WTC11 (cell line): Measurements from ENCODE around the gene GPC1. TPM values are rescaled to one million over a fixed set of nuclear protein-coding genes. Genes with fewer than 3 reads are reported as not detected.

Experiments
- ATAC-seq: fragments of 200-7000 bp; cut with Tn5 transposase; 2 replicates; pipeline ENCODE4 v1.10.0; 2021; ENCODE audit warnings: mild to moderate bottlenecking, moderate library complexity
- CTCF ChIA-PET: fragments of 300-600 bp; sonication (Branson Sonifier 250); formaldehyde crosslinking; loops from one replicate; lab custom pipeline; 2021; ENCODE audit warnings: antibody characterized with exemption; lab: Charles Lee
- POLR2A ChIA-PET: fragments of 350-600 bp; sonication (Branson Sonifier 250); formaldehyde crosslinking; loops from one replicate; lab custom pipeline; 2021; ENCODE audit warnings: antibody characterized with exemption; lab: Charles Lee
- DNase-seq: peaks from one replicate; pipeline ENCODE4 v3.0.0; 2021; ENCODE audit warnings: low spot score
- H3K27ac Mint-ChIP-seq: 2 replicates; pipeline ENCODE4 v1.8.0; 2021; ENCODE audit warnings: mixed read lengths
- H3K27me3 Mint-ChIP-seq: 2 replicates; pipeline ENCODE4 v1.8.0; 2021; ENCODE audit warnings: low read depth, mild to moderate bottlenecking, moderate library complexity, mixed read lengths
- H3K36me3 Mint-ChIP-seq: 2 replicates; pipeline ENCODE4 v1.8.0; 2021; ENCODE audit warnings: mixed read lengths
- H3K4me1 Mint-ChIP-seq: 2 replicates; pipeline ENCODE4 v1.8.0; 2022; ENCODE audit warnings: mixed read lengths
- H3K4me3 Mint-ChIP-seq: 2 replicates; pipeline ENCODE4 v1.8.0; 2021; ENCODE audit warnings: mild to moderate bottlenecking, moderate library complexity, mixed read lengths
- H3K9me3 Mint-ChIP-seq: 2 replicates; pipeline ENCODE4 v1.8.0; 2021; ENCODE audit warnings: mixed read lengths
- ATF3 ChIP-seq: sonication (generic); formaldehyde crosslinking; conservative IDR thresholded peaks from 2 replicates; pipeline ENCODE4 v1.8.1; 2022; ENCODE audit warnings: mild to moderate bottlenecking, missing genetic modification reagents
- E2F4 ChIP-seq: sonication (generic); formaldehyde crosslinking; IDR thresholded peaks from 2 replicates; pipeline ENCODE4 v1.8.1; 2022; ENCODE audit warnings: low read depth, mild to moderate bottlenecking, moderate library complexity, missing genetic modification reagents, borderline replicate concordance
- GTF2I ChIP-seq: fragments of 250-450 bp; sonication (Bioruptor Pico); conservative IDR thresholded peaks from 2 replicates; pipeline ENCODE4 v1.4.0; 2021; ENCODE audit warnings: mild to moderate bottlenecking
- HMGA2 ChIP-seq: fragments of 250-450 bp; sonication (Bioruptor Pico); IDR thresholded peaks from 2 replicates; pipeline ENCODE4 v1.4.0; 2021; ENCODE audit warnings: mild to moderate bottlenecking, moderate library complexity
- MLX ChIP-seq: sonication (generic); formaldehyde crosslinking; IDR thresholded peaks from 2 replicates; pipeline ENCODE4 v1.8.1; 2023; ENCODE audit warnings: mild to moderate bottlenecking, missing genetic modification reagents, moderate library complexity
- RELA ChIP-seq: sonication (generic); formaldehyde crosslinking; IDR thresholded peaks from 2 replicates; pipeline ENCODE4 v1.8.1; 2022; ENCODE audit warnings: missing genetic modification reagents, mild to moderate bottlenecking, borderline replicate concordance
- TEAD4 ChIP-seq: sonication (generic); formaldehyde crosslinking; IDR thresholded peaks from 2 replicates; pipeline ENCODE4 v1.8.0; 2022; ENCODE audit warnings: mild to moderate bottlenecking, missing genetic modification reagents
- ZNF121 ChIP-seq: sonication (generic); formaldehyde crosslinking; IDR thresholded peaks from 2 replicates; pipeline ENCODE4 v1.8.0; 2023; ENCODE audit warnings: missing genetic modification reagents
- ZNF232 ChIP-seq: sonication (generic); formaldehyde crosslinking; IDR thresholded peaks from 2 replicates; pipeline ENCODE4 v1.8.0; 2022; ENCODE audit warnings: mild to moderate bottlenecking, missing genetic modification reagents
- ZNF396 ChIP-seq: fragments of 250-450 bp; sonication (Bioruptor Pico); IDR thresholded peaks from 2 replicates; pipeline ENCODE4 v1.8.0; 2021; ENCODE audit warnings: mild to moderate bottlenecking, moderate library complexity, borderline replicate concordance
- ZNF512 ChIP-seq: sonication (generic); formaldehyde crosslinking; IDR thresholded peaks from 2 replicates; pipeline ENCODE4 v1.8.1; 2022; ENCODE audit warnings: missing genetic modification reagents, borderline replicate concordance
- ZSCAN18 ChIP-seq: fragments of 250-450 bp; sonication (Bioruptor Pico); IDR thresholded peaks from 2 replicates; pipeline ENCODE4 v2.1.2; 2022; ENCODE audit warnings: mild to moderate bottlenecking, moderate library complexity
- total RNA-seq: library from RNA; stranded (reverse); gene quantifications from 3 replicates; pipeline ENCODE4 v1.2.3, GENCODE V29; 2021
- TF ChIP-seq, protein P1 (sequence below): fragments of 250-450 bp; sonication (Bioruptor Pico); IDR thresholded peaks from 2 replicates; pipeline ENCODE4 v1.9.0; 2021; ENCODE audit warnings: mild to moderate bottlenecking
- TF ChIP-seq, protein P2 (sequence below): fragments of 250-450 bp; sonication (Bioruptor Pico); IDR thresholded peaks from 2 replicates; pipeline ENCODE4 v1.9.0; 2021; ENCODE audit warnings: mild to moderate bottlenecking, borderline replicate concordance
- TF ChIP-seq, protein P3 (sequence below): fragments of 250-450 bp; sonication (Bioruptor Pico); IDR thresholded peaks from 2 replicates; pipeline ENCODE4 v1.9.0; 2021; ENCODE audit warnings: moderate library complexity, mild to moderate bottlenecking, inconsistent platforms, borderline replicate concordance

The GPC1 gene
- total RNA-seq, 1 experiment from 2014 or later = 41.5 TPM

DNA sequence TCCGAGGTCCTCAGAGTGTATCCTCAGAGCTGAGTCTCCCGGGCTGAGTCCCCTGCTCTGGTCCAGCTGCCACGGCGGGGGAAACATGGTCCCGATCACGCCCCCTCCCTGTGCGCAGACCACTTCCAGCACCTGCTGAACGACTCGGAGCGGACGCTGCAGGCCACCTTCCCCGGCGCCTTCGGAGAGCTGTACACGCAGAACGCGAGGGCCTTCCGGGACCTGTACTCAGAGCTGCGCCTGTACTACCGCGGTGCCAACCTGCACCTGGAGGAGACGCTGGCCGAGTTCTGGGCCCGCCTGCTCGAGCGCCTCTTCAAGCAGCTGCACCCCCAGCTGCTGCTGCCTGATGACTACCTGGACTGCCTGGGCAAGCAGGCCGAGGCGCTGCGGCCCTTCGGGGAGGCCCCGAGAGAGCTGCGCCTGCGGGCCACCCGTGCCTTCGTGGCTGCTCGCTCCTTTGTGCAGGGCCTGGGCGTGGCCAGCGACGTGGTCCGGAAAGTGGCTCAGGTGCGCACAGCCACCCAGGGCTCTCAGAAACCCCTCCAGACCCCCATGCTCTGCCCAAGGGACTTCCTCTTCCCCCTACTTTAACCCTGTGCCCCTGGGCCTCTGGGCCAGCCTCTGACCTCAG is 26.7 kb downstream of the GPC1 start:
- ATAC-seq = no peak
- no peak overlapping the region for H3K4me3 Mint-ChIP-seq
- ChIA-PET CTCF (no interaction called here), POLR2A (no interaction called here)
- H3K27me3 Mint-ChIP-seq = no peaks in the 10 kb centered on the region
- no peak overlapping the region for H3K27ac Mint-ChIP-seq
- peaks cover 7% of the 10 kb centered on the region; the same call in 1 of the 2 replicates for H3K36me3 Mint-ChIP-seq
- DNase-seq = peak; percentile 7
- peaks cover 8% of the 10 kb centered on the region for H3K4me1 Mint-ChIP-seq
- no peaks in the 10 kb centered on the region for H3K9me3 Mint-ChIP-seq
- TF ChIP-seq HMGA2 (CRISPR knock-in tag) (no peak), ZNF512 (CRISPR knock-in tag) (no peak), ATF3 (no peak), ZNF232 (CRISPR knock-in tag) (no peak), E2F4 (CRISPR knock-in tag) (no peak), ZNF121 (CRISPR knock-in tag) (no peak)

- ATAC-seq = no peak
- CTCF ChIA-PET = no interaction called here
- Mint-ChIP-seq H3K36me3 (peaks cover 7% of the 10 kb centered on the region; the same call in 1 of the 2 replicates), H3K4me1 (peaks cover 5% of the 10 kb centered on the region), H3K27me3 (no peaks in the 10 kb centered on the region), H3K27ac (no peak overlapping the region), H3K9me3 (no peaks in the 10 kb centered on the region), H3K4me3 (no peak overlapping the region)
- POLR2A ChIA-PET = no interaction called here
- TF ChIP-seq, protein P1, sequence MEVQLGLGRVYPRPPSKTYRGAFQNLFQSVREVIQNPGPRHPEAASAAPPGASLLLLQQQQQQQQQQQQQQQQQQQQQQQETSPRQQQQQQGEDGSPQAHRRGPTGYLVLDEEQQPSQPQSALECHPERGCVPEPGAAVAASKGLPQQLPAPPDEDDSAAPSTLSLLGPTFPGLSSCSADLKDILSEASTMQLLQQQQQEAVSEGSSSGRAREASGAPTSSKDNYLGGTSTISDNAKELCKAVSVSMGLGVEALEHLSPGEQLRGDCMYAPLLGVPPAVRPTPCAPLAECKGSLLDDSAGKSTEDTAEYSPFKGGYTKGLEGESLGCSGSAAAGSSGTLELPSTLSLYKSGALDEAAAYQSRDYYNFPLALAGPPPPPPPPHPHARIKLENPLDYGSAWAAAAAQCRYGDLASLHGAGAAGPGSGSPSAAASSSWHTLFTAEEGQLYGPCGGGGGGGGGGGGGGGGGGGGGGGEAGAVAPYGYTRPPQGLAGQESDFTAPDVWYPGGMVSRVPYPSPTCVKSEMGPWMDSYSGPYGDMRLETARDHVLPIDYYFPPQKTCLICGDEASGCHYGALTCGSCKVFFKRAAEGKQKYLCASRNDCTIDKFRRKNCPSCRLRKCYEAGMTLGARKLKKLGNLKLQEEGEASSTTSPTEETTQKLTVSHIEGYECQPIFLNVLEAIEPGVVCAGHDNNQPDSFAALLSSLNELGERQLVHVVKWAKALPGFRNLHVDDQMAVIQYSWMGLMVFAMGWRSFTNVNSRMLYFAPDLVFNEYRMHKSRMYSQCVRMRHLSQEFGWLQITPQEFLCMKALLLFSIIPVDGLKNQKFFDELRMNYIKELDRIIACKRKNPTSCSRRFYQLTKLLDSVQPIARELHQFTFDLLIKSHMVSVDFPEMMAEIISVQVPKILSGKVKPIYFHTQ (CRISPR knock-in tag) = no peak
- no peak for TF ChIP-seq TEAD4 (CRISPR knock-in tag)
- no peak for TF ChIP-seq ZNF121 (CRISPR knock-in tag)
- TF ChIP-seq ZNF396 (CRISPR knock-in tag) = no peak
- TF ChIP-seq GTF2I (CRISPR knock-in tag) = no peak
- TF ChIP-seq, protein P2, sequence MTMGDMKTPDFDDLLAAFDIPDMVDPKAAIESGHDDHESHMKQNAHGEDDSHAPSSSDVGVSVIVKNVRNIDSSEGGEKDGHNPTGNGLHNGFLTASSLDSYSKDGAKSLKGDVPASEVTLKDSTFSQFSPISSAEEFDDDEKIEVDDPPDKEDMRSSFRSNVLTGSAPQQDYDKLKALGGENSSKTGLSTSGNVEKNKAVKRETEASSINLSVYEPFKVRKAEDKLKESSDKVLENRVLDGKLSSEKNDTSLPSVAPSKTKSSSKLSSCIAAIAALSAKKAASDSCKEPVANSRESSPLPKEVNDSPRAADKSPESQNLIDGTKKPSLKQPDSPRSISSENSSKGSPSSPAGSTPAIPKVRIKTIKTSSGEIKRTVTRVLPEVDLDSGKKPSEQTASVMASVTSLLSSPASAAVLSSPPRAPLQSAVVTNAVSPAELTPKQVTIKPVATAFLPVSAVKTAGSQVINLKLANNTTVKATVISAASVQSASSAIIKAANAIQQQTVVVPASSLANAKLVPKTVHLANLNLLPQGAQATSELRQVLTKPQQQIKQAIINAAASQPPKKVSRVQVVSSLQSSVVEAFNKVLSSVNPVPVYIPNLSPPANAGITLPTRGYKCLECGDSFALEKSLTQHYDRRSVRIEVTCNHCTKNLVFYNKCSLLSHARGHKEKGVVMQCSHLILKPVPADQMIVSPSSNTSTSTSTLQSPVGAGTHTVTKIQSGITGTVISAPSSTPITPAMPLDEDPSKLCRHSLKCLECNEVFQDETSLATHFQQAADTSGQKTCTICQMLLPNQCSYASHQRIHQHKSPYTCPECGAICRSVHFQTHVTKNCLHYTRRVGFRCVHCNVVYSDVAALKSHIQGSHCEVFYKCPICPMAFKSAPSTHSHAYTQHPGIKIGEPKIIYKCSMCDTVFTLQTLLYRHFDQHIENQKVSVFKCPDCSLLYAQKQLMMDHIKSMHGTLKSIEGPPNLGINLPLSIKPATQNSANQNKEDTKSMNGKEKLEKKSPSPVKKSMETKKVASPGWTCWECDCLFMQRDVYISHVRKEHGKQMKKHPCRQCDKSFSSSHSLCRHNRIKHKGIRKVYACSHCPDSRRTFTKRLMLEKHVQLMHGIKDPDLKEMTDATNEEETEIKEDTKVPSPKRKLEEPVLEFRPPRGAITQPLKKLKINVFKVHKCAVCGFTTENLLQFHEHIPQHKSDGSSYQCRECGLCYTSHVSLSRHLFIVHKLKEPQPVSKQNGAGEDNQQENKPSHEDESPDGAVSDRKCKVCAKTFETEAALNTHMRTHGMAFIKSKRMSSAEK (CRISPR knock-in tag) = no peak
- TF ChIP-seq, protein P3, sequence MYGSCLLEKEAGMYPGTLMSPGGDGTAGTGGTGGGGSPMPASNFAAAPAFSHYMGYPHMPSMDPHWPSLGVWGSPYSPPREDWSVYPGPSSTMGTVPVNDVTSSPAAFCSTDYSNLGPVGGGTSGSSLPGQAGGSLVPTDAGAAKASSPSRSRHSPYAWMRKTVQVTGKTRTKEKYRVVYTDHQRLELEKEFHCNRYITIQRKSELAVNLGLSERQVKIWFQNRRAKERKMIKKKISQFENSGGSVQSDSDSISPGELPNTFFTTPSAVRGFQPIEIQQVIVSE (CRISPR knock-in tag) = no peak
- no peak for TF ChIP-seq MLX (CRISPR knock-in tag)
- no peak for TF ChIP-seq RELA (CRISPR knock-in tag)
- no peak for TF ChIP-seq ZSCAN18
- TF ChIP-seq, all 79 proteins: peak for 0
- peak; percentile 6 for DNase-seq
These were observed 27.3 kb downstream of the GPC1 start for GRCh38 chr2:240462707-240463273.
